ENCODE measurements around the gene MMAA. TPM values are rescaled to one million over a fixed set of nuclear protein-coding genes. Genes with fewer than 3 reads are reported as not detected.

The MMAA gene
- total RNA-seq, 1 donor from 2014 or later: 3.5 TPM

- peaks cover 1% of the 10 kb centered on the region for H3K27me3 Mint-ChIP-seq (ENCODE audit: unreplicated experiment)
- no peak overlapping the region for H3K4me3 Mint-ChIP-seq (ENCODE audit: unreplicated experiment)
- no peak for TF ChIP-seq CTCF (IDR thresholded peaks at IDR 0.05; ENCODE audit: partially characterized antibody, unreplicated experiment)
- no peak overlapping the region for H3K27ac Mint-ChIP-seq (ENCODE audit: unreplicated experiment)
- peaks cover 4% of the 10 kb centered on the region for H3K4me1 Mint-ChIP-seq (ENCODE audit: low read depth, unreplicated experiment)
- H3K9me3 Mint-ChIP-seq (ENCODE audit: unreplicated experiment): peaks cover 2% of the 10 kb centered on the region
- peaks cover 4% of the 10 kb centered on the region for H3K36me3 Mint-ChIP-seq (ENCODE audit: unreplicated experiment)
- no peak for DNase-seq
These were observed 4.6 kb downstream of the MMAA start for GRCh38 chr4:145623831-145624230.

- Mint-ChIP-seq H3K36me3 (ENCODE audit: unreplicated experiment) (peaks cover 4% of the 10 kb centered on the region), H3K27me3 (ENCODE audit: unreplicated experiment) (no peaks in the 10 kb centered on the region), H3K4me1 (ENCODE audit: low read depth, unreplicated experiment) (peaks cover 1% of the 10 kb centered on the region), H3K9me3 (ENCODE audit: unreplicated experiment) (no peaks in the 10 kb centered on the region), H3K27ac (ENCODE audit: unreplicated experiment) (no peak overlapping the region), H3K4me3 (ENCODE audit: unreplicated experiment) (no peak overlapping the region)
- TF ChIP-seq CTCF (IDR thresholded peaks at IDR 0.05; ENCODE audit: partially characterized antibody, unreplicated experiment): no peak
- no peak for DNase-seq
These were observed 6.8 kb downstream of the MMAA start for GRCh38 chr4:145625677-145626622.

GRCh38 chr4:145626623-145626982 is 7.4 kb downstream of the MMAA start:
- TF ChIP-seq CTCF (IDR thresholded peaks at IDR 0.05; ENCODE audit: partially characterized antibody, unreplicated experiment): no peak
- H3K27me3 Mint-ChIP-seq (ENCODE audit: unreplicated experiment): no peaks in the 10 kb centered on the region

GRCh38 chr4:145635117-145635516 is 15.9 kb downstream of the MMAA start:
- Mint-ChIP-seq H3K27ac (ENCODE audit: unreplicated experiment) (no peak overlapping the region), H3K36me3 (ENCODE audit: unreplicated experiment) (no peaks in the 10 kb centered on the region), H3K4me3 (ENCODE audit: unreplicated experiment) (no peak overlapping the region), H3K9me3 (ENCODE audit: unreplicated experiment) (no peaks in the 10 kb centered on the region), H3K4me1 (ENCODE audit: low read depth, unreplicated experiment) (no peaks in the 10 kb centered on the region), H3K27me3 (ENCODE audit: unreplicated experiment) (no peaks in the 10 kb centered on the region)
- no peak for DNase-seq
- no peak for TF ChIP-seq CTCF (IDR thresholded peaks at IDR 0.05; ENCODE audit: partially characterized antibody, unreplicated experiment)

More at GRCh38 chr4:145626623-145626982, 7.4 kb downstream of the MMAA start:
- Mint-ChIP-seq H3K27ac (ENCODE audit: unreplicated experiment) (no peak overlapping the region), H3K36me3 (ENCODE audit: unreplicated experiment) (peaks cover 4% of the 10 kb centered on the region), H3K9me3 (ENCODE audit: unreplicated experiment) (no peaks in the 10 kb centered on the region), H3K4me3 (ENCODE audit: unreplicated experiment) (no peak overlapping the region), H3K4me1 (ENCODE audit: low read depth, unreplicated experiment) (peaks cover 1% of the 10 kb centered on the region)
- no peak for DNase-seq

GRCh38 chr4:145635630-145636029 is 16.4 kb downstream of the MMAA start:
- DNase-seq: no peak
- H3K9me3 Mint-ChIP-seq (ENCODE audit: unreplicated experiment): no peaks in the 10 kb centered on the region
- H3K36me3 Mint-ChIP-seq (ENCODE audit: unreplicated experiment): no peaks in the 10 kb centered on the region
- no peak for TF ChIP-seq CTCF (IDR thresholded peaks at IDR 0.05; ENCODE audit: partially characterized antibody, unreplicated experiment)
- H3K27ac Mint-ChIP-seq (ENCODE audit: unreplicated experiment): no peak overlapping the region
- H3K27me3 Mint-ChIP-seq (ENCODE audit: unreplicated experiment): no peaks in the 10 kb centered on the region
- no peak overlapping the region for H3K4me3 Mint-ChIP-seq (ENCODE audit: unreplicated experiment)
- H3K4me1 Mint-ChIP-seq (ENCODE audit: low read depth, unreplicated experiment): no peaks in the 10 kb centered on the region

Measured in glutamatergic neuron (in vitro differentiated cells).